ENCODE results near the gene TRIM14. TPM values are rescaled to one million over a fixed set of nuclear protein-coding genes. Genes with fewer than 3 reads are reported as not detected.
A peak's percentile ranks its signal among the peaks of the same experiment; 100 is the strongest.
"Not testable (repeated sequence)": the region's sequence is repeated elsewhere in the genome, so short reads cannot be mapped to it uniquely, and the experiment has no call there.

The TRIM14 gene
- total RNA-seq, 1 donor from 2014 or later, result 1.5 TPM

- peak; percentile 68 for DNase-seq
Observed at GRCh38 chr9:98081477-98082219, 37.4 kb downstream of the TRIM14 start.

DNA sequence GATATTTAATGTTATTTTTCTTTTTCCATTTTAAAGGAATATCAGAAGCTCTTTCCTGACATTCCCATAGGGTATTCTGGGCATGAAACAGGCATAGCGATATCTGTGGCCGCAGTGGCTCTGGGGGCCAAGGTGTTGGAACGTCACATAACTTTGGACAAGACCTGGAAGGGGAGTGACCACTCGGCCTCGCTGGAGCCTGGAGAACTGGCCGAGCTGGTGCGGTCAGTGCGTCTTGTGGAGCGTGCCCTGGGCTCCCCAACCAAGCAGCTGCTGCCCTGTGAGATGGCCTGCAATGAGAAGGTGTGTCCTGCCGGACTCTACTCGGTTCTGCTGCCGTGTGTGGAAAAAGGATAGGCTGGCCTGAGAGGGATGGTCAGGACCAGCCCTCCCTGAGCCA is 38.2 kb downstream of the TRIM14 start:
- no peak for DNase-seq

- no peak for DNase-seq
Observed at GRCh38 chr9:98080326-98080725, 38.7 kb downstream of the TRIM14 start.

GRCh38 chr9:98078895-98079294 is 40.1 kb downstream of the TRIM14 start:
- DNase-seq, result no peak

DNA sequence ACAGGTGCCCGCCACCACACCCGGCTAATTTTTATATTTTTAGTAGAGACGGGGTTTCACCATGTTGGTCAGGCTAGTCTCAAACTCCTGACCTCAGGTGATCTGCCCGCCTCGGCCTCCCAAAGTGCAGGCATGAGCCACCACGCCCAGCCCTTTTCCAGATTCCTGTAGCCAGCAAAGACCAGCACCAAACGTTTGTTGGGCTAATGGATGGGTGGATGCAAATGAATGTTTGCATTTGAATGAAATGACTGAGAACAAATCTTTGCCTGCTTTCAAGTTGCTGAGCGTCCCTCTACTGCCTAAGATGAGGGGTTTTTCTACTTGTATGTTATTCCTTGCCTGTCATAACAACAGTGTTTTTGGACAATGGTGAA is 42.5 kb downstream of the TRIM14 start:
- not testable (repeated sequence) for DNase-seq

- peak; percentile 63 for DNase-seq
Observed at GRCh38 chr9:98075332-98075805, 43.7 kb downstream of the TRIM14 start.

DNA sequence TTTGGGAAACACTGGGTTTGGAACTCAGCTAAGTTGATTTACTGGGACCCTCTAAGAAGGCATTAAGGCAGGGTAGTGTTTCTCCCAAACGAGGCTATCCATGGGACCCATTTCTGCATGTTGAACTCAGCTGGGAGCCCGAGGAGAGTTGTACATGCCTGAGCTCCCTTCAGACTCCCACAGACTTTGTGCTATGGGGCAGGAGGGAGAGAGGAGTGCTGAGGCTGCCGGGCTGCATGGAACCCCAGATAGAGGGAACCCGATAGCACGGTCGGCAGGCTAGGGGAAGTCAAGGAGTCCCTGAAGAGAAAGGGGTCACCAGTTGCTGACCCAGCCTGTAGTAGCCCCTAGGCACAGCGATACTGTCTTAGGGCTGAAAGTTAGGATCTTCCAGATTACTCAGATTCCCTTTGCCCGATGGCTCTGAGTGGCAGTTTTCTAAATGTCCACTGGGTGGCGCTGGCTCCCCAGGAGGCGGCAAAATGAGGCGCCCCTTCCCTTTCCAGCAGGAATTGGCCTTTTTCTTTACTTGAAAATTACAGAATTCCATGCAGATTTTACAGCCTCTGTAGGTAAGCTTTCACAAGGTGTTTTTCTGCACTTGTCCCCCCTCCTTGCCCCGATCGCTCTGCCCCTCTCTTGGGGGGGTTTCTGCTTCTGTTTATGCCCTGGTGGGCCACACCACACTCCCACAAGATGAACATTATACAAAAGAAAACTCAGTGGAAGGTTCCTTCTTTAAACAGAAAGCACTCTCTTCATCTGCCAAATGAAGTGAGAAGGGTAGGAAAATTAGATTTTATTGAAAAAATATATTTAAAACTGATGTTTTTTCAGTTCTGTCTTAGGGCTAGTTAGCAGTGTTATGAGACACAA is 44.7 kb downstream of the TRIM14 start:
- peak; percentile 79 for DNase-seq

GRCh38 chr9:98071737-98072136 is 47.3 kb downstream of the TRIM14 start:
- DNase-seq, result no peak

- DNase-seq, result no peak
Observed at GRCh38 chr9:98070704-98071103, 48.3 kb downstream of the TRIM14 start.

DNA sequence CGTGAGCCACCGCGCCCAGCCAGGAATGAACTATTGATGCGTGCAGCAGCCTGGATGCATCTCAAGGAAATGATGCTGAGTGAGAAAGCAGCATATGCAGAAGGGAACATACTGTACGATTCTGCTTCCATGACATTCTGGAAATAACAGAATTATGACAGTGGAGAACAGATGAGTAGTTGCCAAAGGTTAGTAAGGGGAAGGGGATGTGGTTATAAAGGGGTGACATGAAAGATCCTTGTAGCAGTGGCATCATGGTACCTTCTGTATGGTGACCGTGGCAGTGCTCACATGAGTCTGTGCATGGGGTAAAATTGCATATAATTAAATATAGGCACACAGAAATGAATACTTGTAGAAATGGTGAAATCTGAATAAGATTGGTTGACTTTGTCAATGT is 49.5 kb downstream of the TRIM14 start:
- no peak for DNase-seq

DNA sequence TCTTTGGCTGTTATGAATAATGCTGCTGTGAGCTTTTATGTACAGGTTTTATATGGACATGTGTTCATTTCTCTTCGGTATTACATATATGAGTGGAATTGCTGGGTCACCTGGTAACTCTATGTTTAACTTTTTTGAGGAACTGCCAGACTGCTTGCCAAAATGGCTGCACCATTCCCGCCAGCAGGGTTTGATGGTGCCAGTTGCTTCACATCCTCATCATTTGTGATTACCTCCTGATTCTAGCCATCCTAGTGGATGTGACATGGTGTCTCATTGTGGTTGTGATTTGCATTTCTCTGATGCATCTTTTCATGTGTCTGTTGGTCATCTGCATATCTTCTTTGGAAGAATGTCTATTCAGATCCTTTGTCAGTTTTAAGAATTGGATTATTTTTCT is 51.8 kb downstream of the TRIM14 start:
- DNase-seq, result no peak

- DNase-seq, result no peak
Observed at GRCh38 chr9:98066235-98066634, 52.8 kb downstream of the TRIM14 start.

DNA sequence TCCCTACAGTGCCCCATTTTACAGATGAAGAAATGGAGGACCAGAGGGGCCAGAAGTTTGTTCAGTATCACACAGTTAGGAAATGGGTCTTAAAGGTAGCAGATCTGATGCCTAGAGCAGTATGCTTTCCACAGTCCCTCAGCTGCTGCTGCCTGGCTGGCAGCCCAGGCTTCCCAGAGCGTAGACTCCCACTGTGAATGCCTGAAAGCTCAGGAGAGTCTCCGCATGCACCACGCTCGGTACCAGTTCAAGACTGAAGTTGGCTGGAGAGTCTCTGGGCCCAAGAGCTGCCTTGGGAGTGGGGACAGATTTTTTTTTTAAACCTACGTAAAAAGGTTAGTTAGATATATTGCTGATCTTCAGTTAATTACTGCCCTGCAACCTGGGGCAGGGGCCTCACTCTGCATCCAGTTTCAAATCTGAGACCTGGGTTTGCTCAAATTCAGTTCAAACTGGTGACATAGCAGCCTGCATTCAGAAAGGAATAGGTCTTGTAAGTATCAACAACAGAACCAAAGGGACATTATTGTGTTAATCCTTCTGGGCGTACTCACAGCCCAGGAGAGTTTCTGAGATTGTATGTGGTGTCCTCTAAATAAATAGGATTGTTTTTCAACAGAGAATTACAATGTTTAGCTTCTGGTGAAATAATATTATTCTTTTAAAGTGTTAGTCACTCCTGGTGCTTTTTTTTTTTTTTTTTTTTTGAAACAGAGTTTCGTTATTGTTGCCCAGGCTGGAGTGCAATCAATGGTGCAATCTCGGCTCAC is 54.2 kb downstream of the TRIM14 start:
- DNase-seq, result no peak

DNA sequence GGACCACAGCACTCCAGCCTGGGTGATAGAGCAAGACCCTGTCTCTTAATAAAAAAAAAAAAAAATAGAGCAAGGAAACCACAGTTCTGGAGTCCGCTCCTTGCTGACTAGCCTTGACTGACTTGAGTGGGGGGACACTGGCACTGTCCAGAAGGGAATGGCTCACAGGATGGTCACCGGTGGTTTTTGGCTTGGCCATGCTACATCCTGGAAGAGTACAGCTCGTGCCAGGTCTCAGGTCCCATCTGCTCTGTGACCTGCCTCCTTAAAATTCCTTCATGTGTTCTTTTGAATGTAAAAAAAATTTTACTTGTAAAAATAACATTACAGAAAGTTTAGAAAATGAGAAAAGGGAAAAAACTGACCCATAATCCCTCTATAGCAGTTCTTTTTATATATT is 56.9 kb downstream of the TRIM14 start:
- DNase-seq, result no peak

DNA sequence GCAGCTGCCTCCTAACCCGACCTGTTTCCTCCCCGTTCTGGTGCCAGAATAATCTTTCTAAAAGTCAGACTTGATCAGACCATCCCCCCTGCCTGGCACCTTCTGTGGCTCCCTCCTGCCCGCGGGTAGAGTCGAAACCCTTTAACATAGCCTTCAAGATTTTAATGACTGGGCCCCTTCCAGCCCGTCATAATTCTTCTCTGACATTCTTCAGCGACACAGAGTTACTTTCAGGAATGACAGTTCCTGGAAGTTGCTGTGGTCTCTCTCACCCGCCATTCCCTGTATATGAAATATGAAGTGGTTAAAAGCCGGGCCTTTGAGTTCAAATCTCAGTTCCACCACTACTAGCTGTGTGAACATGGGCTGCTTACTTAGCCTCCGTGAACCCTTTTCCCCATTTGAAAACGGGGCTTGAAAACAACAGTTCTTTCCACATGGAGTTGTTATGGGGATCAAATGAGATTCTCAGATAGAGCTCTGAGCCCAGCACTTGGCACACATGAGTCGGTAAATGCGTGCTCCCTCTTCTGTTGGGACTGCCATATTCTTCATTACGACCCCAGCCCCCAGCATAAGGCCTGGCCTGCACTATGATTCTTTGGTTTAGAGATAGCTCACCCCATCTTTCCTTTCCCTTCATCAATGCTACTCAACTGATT is 61.8 kb downstream of the TRIM14 start:
- DNase-seq, result peak; percentile 42

DNA sequence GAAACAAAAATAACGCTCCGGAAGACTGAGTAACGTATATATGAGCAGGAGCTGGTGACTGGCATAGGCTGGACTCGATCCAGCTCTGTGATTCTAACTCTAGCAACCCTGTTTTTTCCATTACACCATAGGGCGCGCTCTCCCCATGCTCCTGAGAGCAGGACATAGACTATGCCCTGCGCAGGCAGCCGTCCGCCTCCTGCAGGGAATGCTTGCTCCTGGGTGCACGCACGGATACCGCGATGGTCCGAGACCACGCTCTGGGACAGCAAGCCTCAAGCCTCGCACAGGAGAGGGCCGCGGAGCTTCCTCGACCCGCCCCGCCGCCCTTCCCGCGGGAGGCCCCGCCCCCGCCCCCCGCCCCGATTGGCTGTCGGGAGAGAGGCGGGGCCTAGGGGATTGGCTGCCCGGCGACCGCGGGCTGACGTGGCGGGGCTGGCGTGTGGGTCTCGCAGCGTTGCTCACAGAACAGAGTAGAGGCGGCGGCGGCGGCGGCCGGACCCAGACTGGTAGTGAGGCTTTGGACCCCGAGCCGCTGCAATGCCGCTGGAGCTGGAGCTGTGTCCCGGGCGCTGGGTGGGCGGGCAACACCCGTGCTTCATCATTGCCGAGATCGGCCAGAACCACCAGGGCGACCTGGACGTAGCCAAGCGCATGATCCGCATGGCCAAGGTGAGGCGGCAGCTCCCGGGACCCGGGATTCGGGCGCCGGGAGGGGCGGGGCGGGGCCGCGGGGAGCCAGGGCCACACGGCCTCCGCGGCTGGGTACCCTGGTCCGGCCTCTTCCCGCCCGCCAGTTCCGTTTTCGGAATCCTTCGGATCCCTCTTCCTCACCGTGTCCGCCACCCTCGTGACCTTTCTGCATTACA is 62.5 kb downstream of the TRIM14 start, which contains the start of gene NANS:
TSS of gene NANS (plus strand) at position 464 of the 869 bp plus-strand sequence. CDS start at position 541, 77 bp downstream.
- DNase-seq, result peak; percentile 98

DNA sequence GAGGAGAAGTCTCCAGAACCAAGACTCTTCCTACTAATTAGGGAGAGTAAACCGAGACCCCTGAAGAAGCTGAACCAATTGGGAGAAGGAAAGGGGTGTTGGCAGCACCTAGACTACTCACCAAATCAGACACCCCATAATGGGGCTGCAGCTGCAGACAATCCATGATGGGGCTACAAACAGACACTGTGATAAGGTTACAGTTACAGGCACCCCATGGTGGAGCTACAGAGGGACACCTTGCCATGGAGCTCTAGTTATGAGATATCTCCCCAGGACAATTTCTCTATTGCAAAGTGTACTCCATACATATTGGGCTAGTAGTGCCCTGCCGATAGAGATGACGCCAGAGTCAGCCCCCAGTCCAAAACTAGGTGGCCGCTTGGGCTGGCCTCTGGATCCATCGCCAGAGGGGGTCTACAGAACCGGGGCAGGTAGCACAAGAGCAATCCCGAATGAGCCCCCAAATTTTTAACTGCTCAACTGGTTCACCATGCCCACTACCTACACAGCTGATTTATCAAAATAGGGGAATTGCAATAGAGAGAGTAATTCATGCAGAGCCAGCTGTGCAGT is 64.6 kb downstream of the TRIM14 start:
- DNase-seq, result no peak

- DNase-seq, result no peak
Observed at GRCh38 chr9:98050351-98050750, 68.7 kb downstream of the TRIM14 start.

- no peak for DNase-seq
Observed at GRCh38 chr9:98049288-98050072, 69.5 kb downstream of the TRIM14 start.

DNA sequence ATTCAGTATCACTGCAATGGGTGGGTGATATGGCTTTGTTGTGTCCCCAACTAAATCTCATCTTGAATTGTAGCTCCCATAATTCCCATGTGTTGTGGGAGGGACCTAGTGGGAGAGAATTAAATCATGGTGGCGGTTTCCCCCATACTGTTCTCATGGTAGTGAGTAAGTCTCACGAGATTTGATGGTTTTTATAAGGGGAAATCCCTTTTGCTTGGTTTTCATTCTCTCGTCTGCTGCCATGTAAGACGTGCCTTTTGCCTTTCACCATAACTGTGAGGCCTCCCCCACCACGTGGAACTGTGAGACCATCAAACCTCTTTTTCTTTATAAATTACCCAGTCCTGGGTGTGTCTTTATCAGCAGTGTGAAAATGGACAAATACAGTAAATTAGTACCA is 72.0 kb downstream of the TRIM14 start:
- no peak for DNase-seq
